Loucy (cell line): ENCODE results near the gene SLC25A10.

Experiments used
- EZH2phosphoT487 ChIP-seq: fragments of 200-600 bp; IDR thresholded peaks from 2 replicates; pipeline ENCODE4 v1.6.1; 2018; ENCODE audit warnings: antibody characterized with exemption, mild to moderate bottlenecking, moderate library complexity, borderline replicate concordance
- TF ChIP-seq, protein P1 (sequence below): fragments of 200-600 bp; sonication (generic); conservative IDR thresholded peaks from 2 replicates; pipeline ENCODE4 v1.5.1; 2014; ENCODE audit warnings: mild to moderate bottlenecking, antibody characterized with exemption, low read length

DNA sequence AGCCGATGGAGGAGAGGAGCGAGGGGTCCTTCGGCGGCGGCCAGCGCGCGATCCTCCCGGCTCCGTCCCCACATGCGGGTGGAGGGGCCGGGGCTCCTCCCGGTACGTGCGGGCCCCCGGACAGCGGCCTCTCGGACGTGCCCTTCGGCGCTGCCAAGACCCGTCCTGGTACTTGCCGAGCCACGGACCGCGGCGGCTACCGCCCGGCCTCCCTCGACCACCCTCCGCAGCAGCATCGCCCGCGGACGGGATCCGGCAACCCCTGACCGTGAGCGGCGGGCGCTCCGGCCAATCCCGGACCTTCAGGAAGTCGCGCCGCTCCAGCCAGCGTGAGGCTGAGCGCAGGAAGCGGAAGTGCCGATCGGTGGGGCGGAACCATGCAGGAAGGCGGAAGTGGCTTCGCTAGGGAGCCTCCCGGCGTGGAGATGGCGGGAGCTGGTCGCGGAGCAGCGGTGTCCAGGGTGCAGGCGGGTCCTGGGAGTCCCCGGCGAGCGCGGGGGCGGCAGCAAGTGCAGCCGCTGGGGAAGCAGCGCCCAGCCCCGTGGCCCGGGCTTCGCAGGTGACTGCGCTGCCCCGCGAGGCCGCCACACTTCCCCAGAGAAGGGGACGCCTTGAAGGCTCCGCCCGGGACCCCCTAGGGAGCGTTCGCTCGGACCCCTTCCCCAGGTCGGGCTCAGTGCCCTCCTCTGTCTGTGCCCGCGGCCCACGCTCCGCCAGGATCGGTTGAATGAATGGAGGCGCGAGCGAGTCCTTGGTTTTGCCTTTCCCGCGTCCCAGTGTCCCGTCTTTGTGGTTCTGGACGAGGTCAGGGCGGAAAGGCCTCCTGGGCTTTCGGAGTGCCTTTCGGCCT, 45.5 kb upstream of the SLC25A10 start, which contains the start of the genes CCDC137 and OXLD1:
- TF ChIP-seq, protein P1, sequence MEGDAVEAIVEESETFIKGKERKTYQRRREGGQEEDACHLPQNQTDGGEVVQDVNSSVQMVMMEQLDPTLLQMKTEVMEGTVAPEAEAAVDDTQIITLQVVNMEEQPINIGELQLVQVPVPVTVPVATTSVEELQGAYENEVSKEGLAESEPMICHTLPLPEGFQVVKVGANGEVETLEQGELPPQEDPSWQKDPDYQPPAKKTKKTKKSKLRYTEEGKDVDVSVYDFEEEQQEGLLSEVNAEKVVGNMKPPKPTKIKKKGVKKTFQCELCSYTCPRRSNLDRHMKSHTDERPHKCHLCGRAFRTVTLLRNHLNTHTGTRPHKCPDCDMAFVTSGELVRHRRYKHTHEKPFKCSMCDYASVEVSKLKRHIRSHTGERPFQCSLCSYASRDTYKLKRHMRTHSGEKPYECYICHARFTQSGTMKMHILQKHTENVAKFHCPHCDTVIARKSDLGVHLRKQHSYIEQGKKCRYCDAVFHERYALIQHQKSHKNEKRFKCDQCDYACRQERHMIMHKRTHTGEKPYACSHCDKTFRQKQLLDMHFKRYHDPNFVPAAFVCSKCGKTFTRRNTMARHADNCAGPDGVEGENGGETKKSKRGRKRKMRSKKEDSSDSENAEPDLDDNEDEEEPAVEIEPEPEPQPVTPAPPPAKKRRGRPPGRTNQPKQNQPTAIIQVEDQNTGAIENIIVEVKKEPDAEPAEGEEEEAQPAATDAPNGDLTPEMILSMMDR: no peak
- no peak for TF ChIP-seq EZH2phosphoT487
